ENCODE data around the gene FARS2. TPM values are rescaled to one million over a fixed set of nuclear protein-coding genes. Genes with fewer than 3 reads are reported as not detected.

FARS2 gene
- total and polyA plus RNA-seq, 2 donors (not counting 3 experiments of a cell fraction or from before 2014, with no cell fraction given) = 20.2 to 20.5 TPM

DNA sequence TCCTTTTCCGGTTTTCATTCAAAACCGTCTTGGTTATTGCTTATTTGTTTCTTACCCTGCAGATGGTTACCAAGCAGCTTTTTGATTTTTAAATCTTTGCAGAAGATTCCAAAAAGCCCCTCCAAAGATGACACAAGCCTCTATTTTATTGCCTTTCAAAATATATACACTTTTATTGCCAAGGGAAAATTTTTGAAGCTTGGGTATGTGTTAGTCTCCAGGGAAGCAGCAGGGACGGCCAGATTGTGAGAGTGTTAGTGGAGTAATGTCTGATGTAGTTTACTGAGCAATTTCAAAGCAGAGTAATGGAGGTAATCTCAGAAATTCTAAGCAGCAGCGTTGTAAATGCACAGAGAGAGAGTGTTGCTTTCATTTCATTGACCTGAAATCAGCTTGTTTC lies 193.8 kb downstream of the FARS2 start:
- Histone ChIP-seq H3K27ac (ENCODE audit: insufficient read depth, low read depth, low read length) (no peak overlapping the region), H3K4me2 (ENCODE audit: insufficient read depth, low read length) (no peak overlapping the region), H4K20me1 (replicated peaks; ENCODE audit: control insufficient read depth, extremely low read depth, insufficient read depth, low read length) (no peaks in the 10 kb centered on the region), H3K27me3 (ENCODE audit: control insufficient read depth in 2 of 2, insufficient read depth in 2 of 2, low read length in 2 of 2) (no peaks in the 10 kb centered on the region), H3K4me3 (replicated peaks in 1 of 3; ENCODE audit: insufficient read depth in 1 of 3, low read depth in 1 of 3, low read length in 3 of 3) (no peak overlapping the region), H3K9me1 (replicated peaks; ENCODE audit: control insufficient read depth, extremely low read depth, insufficient read depth, low read length) (no peaks in the 10 kb centered on the region), H3K9ac (replicated peaks; ENCODE audit: extremely low read depth, insufficient read depth, low read length) (no peak overlapping the region), H2AFZ (ENCODE audit: low read depth, low read length) (no peak overlapping the region), H3K79me2 (ENCODE audit: control insufficient read depth, insufficient read depth, low read length) (no peaks in the 10 kb centered on the region), H3K4me1 (ENCODE audit: control insufficient read depth, extremely low read depth, insufficient read depth, low read length) (no peaks in the 10 kb centered on the region), H3K36me3 (ENCODE audit: control insufficient read depth in 2 of 2, extremely low read depth in 1 of 2, insufficient read depth in 2 of 2, low read length in 2 of 2) (no peaks in the 10 kb centered on the region), H3K9me3 (replicated peaks; ENCODE audit: control insufficient read depth, insufficient read depth, low read length) (no peaks in the 10 kb centered on the region)
- TF ChIP-seq, protein P1, sequence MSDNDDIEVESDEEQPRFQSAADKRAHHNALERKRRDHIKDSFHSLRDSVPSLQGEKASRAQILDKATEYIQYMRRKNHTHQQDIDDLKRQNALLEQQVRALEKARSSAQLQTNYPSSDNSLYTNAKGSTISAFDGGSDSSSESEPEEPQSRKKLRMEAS (IDR thresholded peaks at IDR 0.05; ENCODE audit: insufficient read depth, insufficient read length) = no peak
- TF ChIP-seq, protein P2, sequence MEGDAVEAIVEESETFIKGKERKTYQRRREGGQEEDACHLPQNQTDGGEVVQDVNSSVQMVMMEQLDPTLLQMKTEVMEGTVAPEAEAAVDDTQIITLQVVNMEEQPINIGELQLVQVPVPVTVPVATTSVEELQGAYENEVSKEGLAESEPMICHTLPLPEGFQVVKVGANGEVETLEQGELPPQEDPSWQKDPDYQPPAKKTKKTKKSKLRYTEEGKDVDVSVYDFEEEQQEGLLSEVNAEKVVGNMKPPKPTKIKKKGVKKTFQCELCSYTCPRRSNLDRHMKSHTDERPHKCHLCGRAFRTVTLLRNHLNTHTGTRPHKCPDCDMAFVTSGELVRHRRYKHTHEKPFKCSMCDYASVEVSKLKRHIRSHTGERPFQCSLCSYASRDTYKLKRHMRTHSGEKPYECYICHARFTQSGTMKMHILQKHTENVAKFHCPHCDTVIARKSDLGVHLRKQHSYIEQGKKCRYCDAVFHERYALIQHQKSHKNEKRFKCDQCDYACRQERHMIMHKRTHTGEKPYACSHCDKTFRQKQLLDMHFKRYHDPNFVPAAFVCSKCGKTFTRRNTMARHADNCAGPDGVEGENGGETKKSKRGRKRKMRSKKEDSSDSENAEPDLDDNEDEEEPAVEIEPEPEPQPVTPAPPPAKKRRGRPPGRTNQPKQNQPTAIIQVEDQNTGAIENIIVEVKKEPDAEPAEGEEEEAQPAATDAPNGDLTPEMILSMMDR (IDR thresholded peaks at IDR 0.05; ENCODE audit: extremely low read depth in 1 of 2, insufficient read depth in 1 of 2, low read depth in 1 of 2, low read length in 2 of 2) = no peak
- TF ChIP-seq POLR2AphosphoS5 (IDR thresholded peaks at IDR 0.05; ENCODE audit: insufficient read depth, low read depth, low read length) = no peak
- intact Hi-C loops (cut with micrococcal nuclease) (no loop called here), dilution Hi-C loops (cut with MboI; ENCODE audit: extremely low pct_ligation_motif_present, low sequenced_read_pairs) (no loop called here)
- DNase-seq (ENCODE audit: low read depth, low spot score) = no peak
- ChIA-PET CTCF (interaction anchor here (1.0 to 1.3 kb wide), 4 partner anchors 16 to 1092 kb away, joined by 3 to 6 read pairs (median 4); no protein-coding TSS in a partner anchor), POLR2A (no interaction called here)
- BruUV-seq (replicated peaks) = no TSS peak
- no peak for FAIRE-seq

DNA sequence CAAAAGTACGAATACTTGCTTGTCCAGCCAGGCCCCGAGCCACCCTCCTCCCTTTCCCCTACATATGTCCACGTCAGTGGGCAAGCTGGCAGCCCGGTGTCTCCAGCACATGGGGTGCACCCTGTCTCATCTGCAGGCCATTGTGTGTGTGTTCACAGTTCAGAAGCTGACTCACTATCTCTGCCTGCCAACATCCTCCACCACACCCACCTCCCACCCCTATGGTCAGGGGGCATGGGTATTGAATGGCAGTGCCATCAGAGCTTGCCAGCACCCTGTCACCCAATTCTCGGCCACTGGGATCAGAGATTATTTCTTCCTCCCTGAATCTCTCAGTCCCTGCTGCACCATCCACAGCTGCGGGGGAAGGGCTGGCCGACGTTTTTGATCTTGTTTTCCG lies 195.7 kb downstream of the FARS2 start:
- no peaks in the 10 kb centered on the region for H4K20me1 ChIP-seq (replicated peaks; ENCODE audit: control insufficient read depth, extremely low read depth, insufficient read depth, low read length)
- ChIA-PET POLR2A (no interaction called here), CTCF (interaction anchor here (0.9 to 1.9 kb wide), 5 partner anchors 9 to 35 kb away, joined by 3 to 13 read pairs (median 7); no protein-coding TSS in a partner anchor)
- no peaks in the 10 kb centered on the region for H3K79me2 ChIP-seq (ENCODE audit: control insufficient read depth, insufficient read depth, low read length)
- no peak overlapping the region for H3K4me3 ChIP-seq (replicated peaks in 1 of 3; ENCODE audit: insufficient read depth in 1 of 3, low read depth in 1 of 3, low read length in 3 of 3)
- no peak overlapping the region for H3K4me2 ChIP-seq (ENCODE audit: insufficient read depth, low read length)
- no peaks in the 10 kb centered on the region for H3K36me3 ChIP-seq (ENCODE audit: control insufficient read depth in 2 of 2, extremely low read depth in 1 of 2, insufficient read depth in 2 of 2, low read length in 2 of 2)
- no peak for TF ChIP-seq GATA2 (IDR thresholded peaks at IDR 0.05; ENCODE audit: insufficient read depth, insufficient read length, low read depth, low read length)
- no peak for TF ChIP-seq POLR2A (IDR thresholded peaks at IDR 0.05; ENCODE audit: low read depth, low read length)
- TF ChIP-seq EZH2 (IDR thresholded peaks at IDR 0.05; ENCODE audit: borderline replicate concordance, low read depth, low read length, severe bottlenecking) = no peak
- TF ChIP-seq, protein P1 (IDR thresholded peaks at IDR 0.05; ENCODE audit: insufficient read depth, insufficient read length) = no peak
- TF ChIP-seq JUN (IDR thresholded peaks at IDR 0.05; ENCODE audit: borderline replicate concordance, insufficient read depth, insufficient read length, low read depth) = no peak
- TF ChIP-seq, protein P2 (IDR thresholded peaks at IDR 0.05; ENCODE audit: extremely low read depth in 1 of 2, insufficient read depth in 1 of 2, low read depth in 1 of 2, low read length in 2 of 2) = no peak
- TF ChIP-seq MYC (IDR thresholded peaks at IDR 0.05; ENCODE audit: low read depth, low read length) = no peak
- no peak for TF ChIP-seq FOS (IDR thresholded peaks at IDR 0.05; ENCODE audit: borderline replicate concordance, insufficient read depth, low read length)
- H3K9ac ChIP-seq (replicated peaks; ENCODE audit: extremely low read depth, insufficient read depth, low read length) = no peak overlapping the region
- no TSS peak for BruUV-seq (replicated peaks)
- intact Hi-C loops (cut with micrococcal nuclease) = no loop called here
- FAIRE-seq = no peak
- H3K27me3 ChIP-seq (ENCODE audit: control insufficient read depth in 2 of 2, insufficient read depth in 2 of 2, low read length in 2 of 2) = no peaks in the 10 kb centered on the region
- H2AFZ ChIP-seq (ENCODE audit: low read depth, low read length) = no peak overlapping the region
- no peaks in the 10 kb centered on the region for H3K9me3 ChIP-seq (replicated peaks; ENCODE audit: control insufficient read depth, insufficient read depth, low read length)
- no peaks in the 10 kb centered on the region for H3K9me1 ChIP-seq (replicated peaks; ENCODE audit: control insufficient read depth, extremely low read depth, insufficient read depth, low read length)
- H3K4me1 ChIP-seq (ENCODE audit: control insufficient read depth, extremely low read depth, insufficient read depth, low read length) = no peaks in the 10 kb centered on the region
- H3K27ac ChIP-seq (ENCODE audit: insufficient read depth, low read depth, low read length) = no peak overlapping the region
- dilution Hi-C loops (cut with MboI; ENCODE audit: extremely low pct_ligation_motif_present, low sequenced_read_pairs) = no loop called here
- DNase-seq (ENCODE audit: low read depth, low spot score) = peak; percentile 29
